HEK293T (cell line): ENCODE data around the gene USP32.
"Not testable (repeated sequence)": the region's sequence is repeated elsewhere in the genome, so short reads cannot be mapped to it uniquely, and the experiment has no call there.

Experiments
- CTCF ChIA-PET: fragments of 350-600 bp; formaldehyde crosslinking; extraction: SDS; loops from one replicate; lab custom pipeline; 2021; ENCODE audit warnings: antibody characterized with exemption, inconsistent platforms; lab: Yijun Ruan, JAX
- POLR2A ChIA-PET: fragments of 350-600 bp; formaldehyde crosslinking; extraction: SDS; loops from one replicate; lab custom pipeline; 2020; ENCODE audit warnings: antibody characterized with exemption, inconsistent platforms; lab: Yijun Ruan, JAX
- DNase-seq: peaks from one replicate; pipeline ENCODE4 v3.0.0; 2012; ENCODE audit warnings: mixed read lengths; ENCODE audit errors: extremely low spot score
- ARNT ChIP-seq: fragments of 450-650 bp; IDR thresholded peaks from 2 replicates; pipeline ENCODE4 v1.6.1; 2017; ENCODE audit warnings: mild to moderate bottlenecking
- BHLHE40 ChIP-seq: fragments of 450-650 bp; IDR thresholded peaks from 2 replicates; pipeline ENCODE4 v1.6.1; 2016; ENCODE audit warnings: mild to moderate bottlenecking, moderate library complexity, borderline replicate concordance
- CTBP1 ChIP-seq: fragments of 450-650 bp; IDR thresholded peaks from 2 replicates; pipeline ENCODE4 v1.6.1; 2016; ENCODE audit warnings: borderline replicate concordance
- ELF4 ChIP-seq: fragments of 450-650 bp; IDR thresholded peaks from 2 replicates; pipeline ENCODE4 v1.6.1; 2017; ENCODE audit warnings: antibody characterized with exemption
- FOXA1 ChIP-seq: fragments of 450-650 bp; IDR thresholded peaks from 2 replicates; pipeline ENCODE4 v1.6.1; 2016; ENCODE audit warnings: mild to moderate bottlenecking
- FOXK2 ChIP-seq: fragments of 450-650 bp; IDR thresholded peaks from 2 replicates; pipeline ENCODE4 v1.6.1; 2016; ENCODE audit warnings: mild to moderate bottlenecking
- FOXM1 ChIP-seq: fragments of 450-650 bp; IDR thresholded peaks from 2 replicates; pipeline ENCODE4 v1.6.1; 2017; ENCODE audit warnings: mild to moderate bottlenecking, borderline replicate concordance
- HDGF ChIP-seq: fragments of 450-650 bp; IDR thresholded peaks from 2 replicates; pipeline ENCODE4 v1.6.1; 2017; ENCODE audit warnings: antibody characterized with exemption, borderline replicate concordance
- L3MBTL2 ChIP-seq: fragments of 450-650 bp; conservative IDR thresholded peaks from 2 replicates; pipeline ENCODE4 v1.6.1; 2016; ENCODE audit warnings: mild to moderate bottlenecking
- LEF1 ChIP-seq: fragments of 450-650 bp; IDR thresholded peaks from 2 replicates; pipeline ENCODE4 v1.6.1; 2017; ENCODE audit warnings: mild to moderate bottlenecking, borderline replicate concordance
- NFRKB ChIP-seq: fragments of 450-650 bp; IDR thresholded peaks from 2 replicates; pipeline ENCODE4 v1.6.1; 2016; ENCODE audit warnings: mild to moderate bottlenecking, moderate library complexity
- SP1 ChIP-seq: fragments of 450-650 bp; IDR thresholded peaks from 2 replicates; pipeline ENCODE4 v1.6.1; 2017
- SUZ12 ChIP-seq: fragments of 450-650 bp; IDR thresholded peaks from 2 replicates; pipeline ENCODE4 v1.6.1; 2016; ENCODE audit warnings: mild to moderate bottlenecking
- TARDBP ChIP-seq: fragments of 450-650 bp; IDR thresholded peaks from 2 replicates; pipeline ENCODE4 v1.6.1; 2016
- ZNF384 ChIP-seq: fragments of 450-650 bp; IDR thresholded peaks from 2 replicates; pipeline ENCODE4 v1.6.1; 2016
- TF ChIP-seq, protein P1 (sequence below): fragments of 450-650 bp; IDR thresholded peaks from 2 replicates; pipeline ENCODE4 v1.6.1; 2016

Gene USP32

DNA sequence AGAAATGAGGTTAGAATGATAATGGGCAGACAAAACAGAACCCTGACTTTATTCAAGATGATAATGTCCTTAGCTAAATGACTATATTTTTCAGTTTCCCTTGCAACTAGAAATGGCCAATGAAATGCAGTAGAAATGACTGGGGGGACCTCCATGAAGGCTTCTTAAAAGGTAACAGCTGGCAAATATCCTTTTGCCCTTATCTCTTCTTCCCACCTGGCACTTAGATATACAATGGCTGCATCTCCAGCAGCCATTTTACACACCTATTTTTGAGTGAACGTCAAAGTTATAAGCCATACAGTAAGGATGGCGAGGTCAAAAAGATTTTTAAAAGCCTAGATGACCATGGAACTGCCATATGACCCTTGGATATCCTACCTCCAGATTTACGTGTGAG is 39.9 kb downstream of the USP32 start:
- ChIA-PET POLR2A (no interaction called here), CTCF (no interaction called here)
- no peak for DNase-seq
- TF ChIP-seq, protein P1, sequence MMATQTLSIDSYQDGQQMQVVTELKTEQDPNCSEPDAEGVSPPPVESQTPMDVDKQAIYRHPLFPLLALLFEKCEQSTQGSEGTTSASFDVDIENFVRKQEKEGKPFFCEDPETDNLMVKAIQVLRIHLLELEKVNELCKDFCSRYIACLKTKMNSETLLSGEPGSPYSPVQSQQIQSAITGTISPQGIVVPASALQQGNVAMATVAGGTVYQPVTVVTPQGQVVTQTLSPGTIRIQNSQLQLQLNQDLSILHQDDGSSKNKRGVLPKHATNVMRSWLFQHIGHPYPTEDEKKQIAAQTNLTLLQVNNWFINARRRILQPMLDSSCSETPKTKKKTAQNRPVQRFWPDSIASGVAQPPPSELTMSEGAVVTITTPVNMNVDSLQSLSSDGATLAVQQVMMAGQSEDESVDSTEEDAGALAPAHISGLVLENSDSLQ, result no peak
- TF ChIP-seq FOXA1 (no peak), L3MBTL2 (no peak), BHLHE40 (no peak)

DNA sequence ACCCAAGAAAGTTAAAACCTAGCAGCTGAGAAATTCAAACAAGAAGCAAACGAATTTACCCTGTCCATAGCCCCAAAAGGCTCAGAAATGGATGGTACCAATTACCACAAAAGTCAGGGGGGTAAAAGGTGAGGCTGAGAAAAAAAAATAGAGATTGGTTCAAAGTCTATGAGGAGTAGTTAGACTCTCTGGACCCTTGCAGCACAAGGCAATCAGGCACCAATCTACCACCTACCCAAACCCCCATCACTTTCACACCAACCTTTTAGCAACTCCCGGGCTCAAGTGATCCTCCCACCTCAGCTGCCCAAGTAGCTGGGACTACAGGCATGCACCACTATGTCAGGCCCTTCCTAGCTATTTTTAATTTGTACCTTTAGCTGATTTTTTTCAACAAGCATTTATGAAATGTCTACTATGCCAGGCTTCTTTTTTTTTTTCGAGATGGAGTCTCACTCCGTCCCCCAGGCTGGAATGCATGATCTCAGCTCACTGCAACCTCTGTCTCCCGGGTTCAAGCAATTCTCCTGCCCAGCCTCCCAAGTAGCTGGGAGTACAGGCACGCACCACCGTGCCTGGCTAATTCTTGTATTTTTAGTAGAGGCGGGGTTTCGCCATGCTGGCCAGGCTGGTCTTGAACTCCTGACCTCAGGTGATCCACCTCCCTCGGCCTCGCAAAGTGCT is 40.8 kb downstream of the USP32 start:
- ChIA-PET CTCF (interaction anchor here (1.0 kb wide), 1 partner anchor 44 kb away, joined by 3 read pairs; no protein-coding TSS in a partner anchor), POLR2A (no interaction called here)
- DNase-seq, result no peak
- TF ChIP-seq, protein P1, result no peak
- no peak for TF ChIP-seq NFRKB
- no peak for TF ChIP-seq L3MBTL2
- no peak for TF ChIP-seq ZNF384
- no peak for TF ChIP-seq TARDBP
- TF ChIP-seq ELF4, result no peak
- TF ChIP-seq BHLHE40, result no peak
- no peak for TF ChIP-seq HDGF
- no peak for TF ChIP-seq FOXA1
- no peak for TF ChIP-seq SP1
- no peak for TF ChIP-seq FOXK2
- TF ChIP-seq CTBP1, result no peak
- no peak for TF ChIP-seq FOXM1
- TF ChIP-seq SUZ12, result no peak
- no peak for TF ChIP-seq LEF1
- no peak for TF ChIP-seq ARNT

DNA sequence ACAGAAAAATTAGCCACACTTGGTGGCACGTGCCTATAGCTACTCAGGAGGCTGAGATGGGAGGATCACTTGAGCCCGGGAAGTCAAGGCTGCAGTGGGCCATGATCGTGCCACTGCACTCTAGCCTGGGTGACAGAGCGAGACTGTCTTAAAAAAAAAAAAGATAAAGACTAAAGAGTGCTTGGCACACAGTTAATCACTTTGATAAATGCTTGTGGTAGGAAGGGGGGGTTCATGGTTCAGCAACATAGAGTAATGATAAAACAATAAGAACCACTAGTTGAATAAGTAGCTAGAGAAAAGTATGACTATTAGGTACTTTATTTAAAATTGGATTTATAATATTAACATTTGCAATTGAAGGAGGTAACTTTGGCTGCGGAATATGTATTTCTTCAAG is 43.3 kb downstream of the USP32 start:
- CTCF ChIA-PET, result interaction anchor here (0.6 kb wide), 1 partner anchor 215 kb away, joined by 6 read pairs; no protein-coding TSS in a partner anchor
- TF ChIP-seq TARDBP (no peak), CTBP1 (no peak)
- POLR2A ChIA-PET, result no interaction called here
- no peak for DNase-seq

DNA sequence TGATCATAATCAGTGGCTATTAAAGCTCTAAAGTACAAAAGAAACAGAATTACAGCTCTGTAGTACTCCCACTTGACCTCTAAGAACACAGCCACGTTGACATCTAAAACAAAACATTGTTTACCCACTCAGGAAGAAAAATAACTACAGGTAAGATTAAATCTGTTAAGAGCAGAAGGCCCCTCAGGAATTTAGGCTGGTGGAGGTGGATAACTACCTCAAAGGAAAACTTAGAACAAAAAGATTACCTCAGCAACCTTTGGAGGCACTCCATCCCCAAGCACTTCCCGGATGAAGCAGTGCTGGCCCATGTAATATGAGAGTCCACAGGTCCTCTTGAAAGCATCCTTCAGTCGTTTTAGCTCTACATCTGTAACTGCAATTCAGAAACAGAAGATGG is 46.7 kb downstream of the USP32 start:
- TF ChIP-seq ARNT, result no peak
- TF ChIP-seq TARDBP, result no peak
- no peak for TF ChIP-seq NFRKB
- TF ChIP-seq LEF1, result no peak
- no peak for TF ChIP-seq L3MBTL2
- no peak for TF ChIP-seq ZNF384
- TF ChIP-seq SP1, result no peak
- no peak for TF ChIP-seq BHLHE40
- TF ChIP-seq ELF4, result no peak
- no peak for TF ChIP-seq FOXK2
- no peak for TF ChIP-seq SUZ12
- DNase-seq, result peak; percentile 12
- ChIA-PET POLR2A (no interaction called here), CTCF (interaction anchor here (0.5 kb wide), 1 partner anchor 295 kb away, joined by 6 read pairs; no protein-coding TSS in a partner anchor)

DNA sequence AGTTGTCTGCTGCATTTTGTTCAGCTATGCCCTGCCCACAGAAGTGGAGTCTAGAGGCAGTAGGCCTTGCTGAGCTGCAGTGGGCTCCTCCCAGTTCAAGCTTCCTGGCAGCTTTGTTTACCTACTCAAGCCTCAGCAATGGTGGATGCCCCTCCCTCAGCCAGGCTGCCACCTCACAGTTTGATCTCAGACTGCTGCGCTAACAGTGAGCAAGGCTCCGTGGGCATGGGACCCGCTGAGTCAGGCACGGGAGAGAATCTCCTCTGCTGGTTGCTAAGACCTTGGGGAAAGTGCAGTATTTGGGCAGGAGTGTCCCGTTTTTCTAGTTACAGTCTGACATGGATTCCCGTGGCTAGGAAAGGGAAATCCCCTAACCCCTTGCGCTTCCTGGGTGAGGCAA is 49.4 kb downstream of the USP32 start:
- DNase-seq, POLR2A ChIA-PET: not testable (repeated sequence)
- CTCF ChIA-PET, result interaction anchor here (0.6 kb wide), 1 partner anchor 86 kb away, joined by 5 read pairs; no protein-coding TSS in a partner anchor

DNA sequence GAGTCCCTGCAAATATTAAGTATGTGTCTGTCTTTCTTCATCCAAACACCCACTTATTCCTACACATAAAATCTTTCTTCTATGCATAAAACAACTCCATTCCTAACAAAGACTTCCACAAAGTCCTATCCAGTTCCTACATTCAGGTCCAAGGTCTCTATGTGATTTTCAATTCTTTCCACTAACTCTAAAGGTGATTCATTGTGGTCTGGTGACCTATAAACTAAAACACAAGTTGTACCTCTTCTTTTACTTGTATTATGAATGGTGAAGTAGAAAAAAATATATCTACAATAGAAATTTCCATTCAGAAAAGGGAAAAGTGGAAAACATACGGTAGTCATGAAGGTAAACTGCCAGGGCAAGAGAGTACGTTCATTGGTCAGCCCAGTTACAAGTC is 56.6 kb downstream of the USP32 start:
- ChIA-PET CTCF (no interaction called here), POLR2A (no interaction called here)
- TF ChIP-seq ELF4, result no peak
- no peak for TF ChIP-seq LEF1
- no peak for TF ChIP-seq SP1
- no peak for TF ChIP-seq ZNF384
- no peak for TF ChIP-seq BHLHE40
- TF ChIP-seq FOXA1, result no peak
- TF ChIP-seq SUZ12, result no peak
- TF ChIP-seq CTBP1, result no peak
- no peak for TF ChIP-seq NFRKB
- no peak for TF ChIP-seq HDGF
- no peak for TF ChIP-seq FOXK2
- no peak for TF ChIP-seq L3MBTL2
- no peak for TF ChIP-seq FOXM1
- no peak for DNase-seq

DNA sequence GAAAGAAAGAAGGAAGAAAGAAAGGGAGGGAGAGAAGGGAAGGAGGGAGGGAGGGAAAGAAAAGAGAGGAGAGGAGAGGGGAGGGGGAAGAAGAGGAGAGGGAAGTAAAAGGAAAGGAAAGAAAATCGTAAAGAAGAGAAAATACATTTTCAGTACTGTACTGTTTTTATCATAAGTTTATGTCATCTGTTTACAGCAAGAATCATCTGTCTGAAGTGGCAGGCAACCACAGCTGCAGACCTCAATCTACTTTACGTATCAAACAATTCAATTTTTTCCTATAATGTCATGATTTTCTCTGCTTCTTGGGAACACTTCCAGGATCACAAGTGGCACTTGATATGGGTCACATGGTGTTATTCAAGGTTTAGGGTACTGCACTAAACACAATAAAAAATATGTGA is 58.3 kb downstream of the USP32 start:
- no peak for DNase-seq
- POLR2A ChIA-PET, result no interaction called here
- no peak for TF ChIP-seq ZNF384
- TF ChIP-seq TARDBP, result no peak
- TF ChIP-seq L3MBTL2, result no peak
- TF ChIP-seq CTBP1, result no peak
- no peak for TF ChIP-seq FOXA1
- no peak for TF ChIP-seq SP1
- no peak for TF ChIP-seq BHLHE40
- TF ChIP-seq LEF1, result no peak
- TF ChIP-seq NFRKB, result no peak
- TF ChIP-seq, protein P1, result no peak
- no peak for TF ChIP-seq ARNT
- TF ChIP-seq FOXM1, result no peak
- TF ChIP-seq FOXK2, result no peak
- TF ChIP-seq SUZ12, result no peak
- no peak for TF ChIP-seq HDGF
- no peak for TF ChIP-seq ELF4
- CTCF ChIA-PET, result no interaction called here

DNA sequence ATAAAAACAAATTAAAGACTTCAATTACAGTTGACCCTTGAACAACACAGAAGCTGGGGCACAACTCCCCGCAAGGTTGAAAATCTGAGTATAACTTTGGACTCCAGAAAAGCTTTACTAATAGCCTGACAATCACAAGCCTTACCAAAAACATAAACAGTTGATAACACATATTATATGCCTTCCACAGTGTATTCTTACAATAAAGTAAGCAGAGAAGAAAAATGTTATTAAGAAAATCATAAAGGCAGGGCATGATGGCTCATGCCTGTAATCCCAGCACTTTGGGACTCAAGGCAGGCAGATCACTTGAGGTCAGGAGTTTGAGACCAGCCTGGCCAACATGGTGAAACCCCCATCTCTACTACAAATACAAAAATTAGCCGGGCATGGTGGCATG is 58.9 kb downstream of the USP32 start:
- POLR2A ChIA-PET, CTCF ChIA-PET, DNase-seq: not testable (repeated sequence)
